HUDEP-2 (cell line): ENCODE results near the gene CHD9.
A peak's percentile ranks its signal among the peaks of the same experiment; 100 is the strongest.
"Not testable (repeated sequence)": the region's sequence is repeated elsewhere in the genome, so short reads cannot be mapped to it uniquely, and the experiment has no call there.

ENCODE experiments used
- DNase-seq, 76 experiments: peaks; one replicate each; lab custom pipeline; 2025; ENCODE audit not compliant: unreplicated experiment in 76 of 76; lab: John Stamatoyannopoulos, UW

CHD9 gene

DNA sequence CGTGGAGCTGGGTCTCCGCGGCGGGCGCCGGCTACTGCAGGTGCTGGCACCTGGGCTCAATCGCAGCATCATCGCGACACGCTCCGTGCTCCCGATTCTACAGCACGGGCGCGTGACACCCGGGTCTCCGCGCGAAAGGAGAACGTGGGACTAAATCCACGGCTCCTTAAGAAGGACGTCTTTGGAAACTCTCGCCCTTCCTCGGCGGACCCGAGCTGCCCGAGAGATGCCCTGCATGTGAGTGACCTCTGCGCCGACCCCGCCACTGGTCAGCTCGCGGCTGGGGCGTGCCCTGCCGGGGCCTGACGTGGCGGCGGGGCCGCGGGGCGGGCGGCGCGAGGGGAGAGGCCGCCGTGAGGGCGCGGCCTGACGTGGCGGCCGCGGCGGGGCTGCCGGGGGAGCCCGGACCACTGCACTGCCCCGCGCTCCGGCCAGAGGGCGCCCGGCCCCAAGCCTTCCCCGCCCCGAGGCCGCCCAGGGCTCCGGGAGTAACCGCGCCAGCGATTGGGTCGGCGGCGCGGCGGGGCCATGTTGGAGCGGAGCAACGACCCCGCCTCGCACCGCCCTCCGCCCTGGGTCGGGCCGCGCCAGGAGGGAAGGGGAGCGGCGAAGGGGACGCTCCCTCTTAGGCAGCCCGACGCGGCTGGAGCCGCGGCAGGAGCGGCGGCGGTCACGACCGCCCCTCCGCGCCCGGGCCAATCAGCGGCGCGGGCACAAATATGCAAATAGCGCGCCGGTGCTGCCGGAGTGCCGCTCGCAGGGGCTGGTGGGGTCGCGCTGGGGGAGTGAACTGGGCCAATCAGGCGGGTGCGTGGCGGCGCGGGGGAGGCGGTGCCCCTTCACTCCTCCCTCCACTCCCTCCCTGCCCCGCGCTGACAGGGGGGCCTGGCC lies 75.6 kb downstream of the CHD9 start:
- peak in 75 of 76 experiments; percentile 32 to 96 (median 91) for DNase-seq

DNA sequence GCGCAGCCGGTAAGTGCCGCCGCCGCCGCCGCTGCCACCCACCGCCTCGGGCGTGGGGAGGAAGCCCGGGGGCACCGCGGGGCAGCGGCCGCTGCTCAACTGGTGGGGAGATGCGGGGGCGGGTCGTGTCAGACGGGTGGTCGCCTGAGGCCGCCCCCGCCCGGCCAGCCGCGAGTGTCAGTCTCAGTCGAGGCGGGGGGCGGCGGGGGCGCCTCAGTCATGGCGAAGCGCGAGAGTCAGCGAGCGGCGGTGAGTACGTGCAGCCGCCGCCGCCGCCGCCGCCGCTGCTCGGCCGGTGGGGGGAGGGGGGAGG lies 76.2 kb downstream of the CHD9 start:
- DNase-seq, result no peak

DNA sequence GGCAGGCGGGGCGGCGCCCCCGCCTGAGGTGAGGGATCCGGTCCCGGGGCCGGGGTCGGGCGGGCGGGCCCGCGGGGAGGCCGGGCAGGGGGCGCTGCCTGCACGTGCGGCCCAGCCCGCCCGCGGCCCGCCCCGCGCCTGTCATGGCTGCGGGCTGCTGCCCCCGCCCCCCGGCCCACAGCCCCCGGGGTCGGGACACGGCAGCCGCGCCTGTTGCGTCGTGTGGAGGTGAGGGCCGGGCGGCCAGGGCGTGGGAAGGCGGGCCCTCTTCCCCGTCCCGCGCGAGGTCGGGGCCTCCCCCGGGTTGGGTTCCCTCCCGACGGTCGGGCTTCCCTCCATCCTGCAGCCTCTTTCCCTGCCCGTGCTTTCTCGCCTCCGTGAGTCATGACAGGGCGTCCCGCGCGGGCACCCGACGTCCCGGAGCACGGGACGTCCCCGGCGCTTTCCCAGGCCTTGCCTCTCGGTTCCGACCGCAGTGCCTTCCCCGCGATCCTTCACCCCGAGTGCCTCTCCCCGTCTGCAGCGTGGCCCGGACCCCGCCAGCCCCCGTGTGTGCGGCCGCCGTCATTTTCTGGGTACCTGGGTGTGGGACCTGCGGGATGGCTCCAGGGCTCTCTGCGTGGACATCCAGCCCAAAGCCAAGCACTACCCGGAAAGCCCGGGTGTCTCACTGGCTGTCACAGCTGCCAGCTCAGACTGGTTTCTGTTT lies 76.7 kb downstream of the CHD9 start:
- DNase-seq, result peak in 35 of 76 experiments; percentile 2 to 47 (median 23)

DNA sequence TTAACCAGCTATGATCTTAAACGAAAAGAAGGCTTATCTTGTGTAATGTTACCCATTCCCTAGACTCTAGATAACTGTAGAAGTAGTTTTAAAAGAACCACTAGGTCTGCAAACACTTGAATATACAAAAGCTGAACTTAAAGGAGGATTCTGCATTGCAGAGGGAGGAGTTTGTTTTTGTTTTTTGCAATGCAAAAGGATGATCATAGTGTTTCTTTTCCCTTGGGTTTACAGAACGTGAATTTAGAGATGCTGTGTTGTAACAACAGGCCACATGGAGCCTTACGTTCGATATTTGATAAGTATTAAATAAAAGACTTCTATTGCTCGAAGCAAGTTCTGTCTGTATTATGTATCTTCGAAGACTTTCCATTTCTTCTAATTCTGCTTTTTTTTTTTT lies 77.6 kb downstream of the CHD9 start:
- peak in 1 of 76 experiments; percentile 6 for DNase-seq

DNA sequence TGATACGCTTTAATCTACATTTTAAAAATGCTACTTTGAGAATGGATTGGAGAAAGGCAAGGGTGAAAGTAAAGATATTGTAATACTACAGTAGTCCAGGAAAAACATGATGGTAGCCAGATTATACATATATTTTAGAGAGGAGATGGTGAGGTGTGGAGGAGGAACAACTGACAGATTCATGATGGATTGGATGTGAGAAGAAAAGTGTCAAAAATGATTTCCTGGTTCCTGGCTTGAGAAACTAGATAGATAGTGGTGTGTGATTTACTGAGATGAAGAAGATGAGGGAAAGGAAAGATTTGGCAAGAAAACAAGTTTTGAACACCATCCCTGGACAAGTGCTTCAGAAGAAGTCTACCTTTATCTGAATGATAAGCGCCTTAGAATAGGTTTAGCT lies 80.5 kb downstream of the CHD9 start:
- no peak for DNase-seq

DNA sequence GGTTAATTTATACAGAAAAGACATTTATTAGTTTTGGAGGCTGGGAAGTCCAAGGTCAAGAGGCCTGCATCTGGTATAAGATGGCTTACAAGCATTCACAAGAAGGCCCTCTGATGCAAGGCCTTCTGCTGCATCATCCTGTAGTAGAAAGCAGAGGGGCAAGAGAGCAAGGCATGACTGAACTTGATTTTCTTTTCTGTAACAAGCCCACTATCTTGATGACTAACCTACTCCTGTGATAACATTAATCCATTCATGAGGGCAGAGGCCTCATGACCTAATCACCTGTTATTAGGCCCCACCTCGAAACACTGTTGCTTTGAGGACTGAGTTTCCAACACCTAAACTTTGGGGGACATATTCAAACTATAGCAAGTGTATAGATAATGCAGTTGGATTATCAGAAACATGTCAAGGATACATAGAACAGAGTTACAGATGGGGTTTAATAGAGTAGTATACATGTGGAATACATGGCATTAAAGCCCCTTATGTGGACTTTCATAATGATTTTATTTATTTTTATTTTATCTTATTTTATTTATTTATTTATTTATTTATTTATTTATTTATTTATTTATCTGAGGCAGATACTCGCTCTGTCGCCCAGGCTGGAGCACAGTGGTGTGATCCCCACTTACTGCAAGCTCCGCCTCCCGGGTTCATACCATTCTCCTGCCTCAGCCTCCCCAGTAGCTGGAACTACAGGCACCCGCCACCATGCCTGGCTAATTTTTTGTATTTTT lies 88.2 kb downstream of the CHD9 start:
- DNase-seq, result no peak

DNA sequence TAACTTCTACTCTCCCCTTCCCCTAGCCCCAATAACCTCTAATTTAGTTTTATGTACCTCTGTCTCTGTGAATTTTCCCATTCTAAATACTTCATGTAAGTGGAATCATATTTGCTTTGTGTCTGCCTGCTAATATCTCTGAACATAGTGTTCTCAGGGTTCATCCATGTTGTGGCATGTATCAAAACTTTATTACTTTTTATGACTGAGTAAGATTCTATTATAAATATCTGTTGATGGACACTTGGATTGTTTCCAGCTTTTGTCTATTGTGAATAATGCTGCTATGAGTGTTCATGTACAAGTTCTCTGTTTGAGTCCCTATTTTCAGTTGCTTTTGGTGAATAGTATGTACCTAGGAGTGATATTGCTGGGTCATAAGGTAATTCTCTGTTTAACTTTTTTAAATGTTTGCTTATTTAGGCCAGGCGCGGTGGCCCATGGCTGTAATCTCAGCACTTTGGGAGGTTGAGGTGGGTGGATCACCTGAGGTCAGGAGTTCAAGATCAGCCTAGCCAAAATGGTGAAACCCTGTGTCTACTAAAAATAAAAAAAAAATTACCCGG lies 92.8 kb downstream of the CHD9 start:
- DNase-seq, result no peak

DNA sequence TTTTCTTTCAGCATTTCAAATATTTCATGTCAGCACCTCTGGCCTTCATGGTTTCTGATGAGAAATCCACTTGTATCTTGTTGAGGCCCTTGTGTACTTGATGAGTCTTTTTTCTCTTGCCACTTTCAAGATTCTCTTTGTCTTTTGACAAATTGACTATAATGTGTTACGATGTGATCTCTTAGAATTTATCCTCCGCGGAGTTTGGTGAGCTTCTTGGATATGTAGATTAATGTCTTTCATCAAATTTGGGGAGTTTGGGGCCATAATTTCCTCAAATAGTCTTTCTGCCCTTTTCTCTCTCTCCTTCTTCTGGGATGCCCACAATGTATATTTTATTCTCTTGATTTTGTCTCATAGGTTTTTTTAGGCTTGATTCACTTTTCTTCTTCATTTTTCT lies 96.0 kb downstream of the CHD9 start:
- no peak for DNase-seq

DNA sequence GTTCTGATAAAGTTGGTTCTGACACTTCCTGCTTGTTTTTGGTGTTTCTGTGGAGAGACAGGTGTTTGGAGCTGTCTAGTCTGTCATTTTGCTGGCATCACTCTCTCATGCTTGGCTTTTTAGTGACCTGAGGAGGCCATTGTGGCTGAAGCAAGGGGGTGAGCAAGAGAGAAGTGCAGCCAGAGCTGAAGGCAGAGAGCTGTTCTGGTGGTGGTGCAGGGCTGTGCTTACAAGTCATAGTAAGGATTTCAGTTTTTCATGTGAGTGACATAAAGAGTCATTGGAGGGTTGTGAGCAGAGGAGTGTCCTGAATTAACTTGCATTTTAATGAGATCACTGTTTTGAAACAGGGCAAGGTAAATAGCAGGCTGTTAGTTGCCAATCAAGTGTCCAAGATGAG lies 97.5 kb downstream of the CHD9 start:
- no peak for DNase-seq

DNA sequence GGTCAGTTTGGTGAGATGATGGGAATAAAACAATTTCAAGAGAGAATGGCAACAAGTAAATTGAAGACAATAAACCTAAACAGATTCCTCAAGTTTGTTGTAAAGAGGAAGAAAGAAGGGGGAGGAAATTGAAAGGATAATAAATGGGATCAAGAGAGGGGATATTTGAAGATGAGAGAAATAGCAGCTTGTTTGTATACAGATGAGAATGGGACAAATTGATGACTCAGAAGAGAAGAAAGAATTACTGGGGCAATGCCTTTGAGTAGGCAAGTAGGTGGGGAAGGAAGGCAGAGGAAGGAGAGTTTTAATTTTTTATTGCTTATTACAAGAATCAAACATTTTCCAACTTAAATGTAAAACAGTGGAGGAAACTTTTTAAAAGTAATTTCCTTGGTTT lies 98.3 kb downstream of the CHD9 start:
- no peak for DNase-seq

DNA sequence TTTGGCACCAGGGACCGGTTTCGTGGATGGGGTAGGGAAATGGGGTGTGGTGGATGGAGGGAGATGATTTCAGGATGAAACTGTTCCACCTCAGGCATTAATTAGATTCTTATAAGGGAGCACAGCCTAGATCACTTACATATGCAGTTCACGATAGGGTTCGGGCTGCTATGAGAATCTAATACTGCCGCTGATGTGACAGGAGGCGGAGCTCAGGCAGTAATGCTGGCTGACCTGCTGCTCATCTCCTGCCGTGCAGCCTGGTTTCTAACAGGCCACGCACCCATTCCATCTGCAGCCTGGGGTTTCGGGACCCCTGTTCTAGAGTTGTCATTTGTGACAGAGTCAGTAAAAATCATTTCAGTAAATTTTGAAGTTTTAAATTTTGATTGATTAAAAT lies 99.7 kb downstream of the CHD9 start:
- no peak for DNase-seq

DNA sequence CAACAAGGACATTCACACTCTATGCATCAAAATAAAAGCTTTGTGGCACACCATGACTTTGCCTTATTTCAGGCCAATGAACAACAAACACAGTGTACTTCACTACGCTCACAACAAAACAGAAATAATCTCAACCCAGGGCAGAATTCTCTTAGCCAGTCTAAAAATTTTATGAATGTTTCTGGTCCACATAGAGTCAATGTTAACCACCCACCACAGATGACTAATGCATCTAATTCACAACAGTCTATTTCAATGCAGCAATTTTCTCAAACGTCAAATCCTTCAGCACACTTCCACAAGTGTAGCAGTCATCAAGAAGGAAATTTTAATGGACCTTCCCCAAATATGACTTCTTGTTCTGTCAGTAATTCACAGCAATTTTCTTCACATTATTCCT lies 101.7 kb downstream of the CHD9 start:
- no peak for DNase-seq

DNA sequence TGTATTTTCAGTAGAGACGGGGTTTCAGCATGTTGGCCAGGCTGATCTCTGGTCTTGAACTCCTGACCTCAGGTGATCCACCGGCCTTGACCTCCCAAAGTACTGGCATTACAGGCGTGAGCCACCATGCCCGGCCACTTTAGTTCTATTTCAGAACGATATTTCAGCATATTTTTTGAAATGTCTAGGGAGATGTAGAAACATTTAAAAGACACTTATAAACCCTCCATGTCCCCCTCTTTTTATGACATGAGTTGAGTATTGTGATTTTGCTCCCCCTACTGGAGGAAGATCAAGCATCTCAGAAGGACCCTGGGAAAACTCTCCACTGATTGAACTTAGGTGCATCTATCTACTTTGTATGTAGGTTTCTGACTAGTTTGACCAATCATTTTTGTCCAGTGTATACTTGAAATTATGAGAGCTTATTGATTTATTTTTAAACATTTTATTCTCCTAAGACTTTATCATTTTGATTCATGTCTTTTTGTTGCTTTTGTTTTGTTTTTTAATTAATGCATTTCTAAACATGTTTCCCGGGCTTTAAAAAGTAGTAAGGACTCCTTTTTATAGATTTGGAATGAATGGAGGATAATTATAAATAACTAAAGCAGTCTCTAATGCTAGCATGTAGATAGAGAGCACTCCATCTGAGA lies 105.1 kb downstream of the CHD9 start:
- peak in 22 of 76 experiments; percentile 4 to 47 (median 21) for DNase-seq

DNA sequence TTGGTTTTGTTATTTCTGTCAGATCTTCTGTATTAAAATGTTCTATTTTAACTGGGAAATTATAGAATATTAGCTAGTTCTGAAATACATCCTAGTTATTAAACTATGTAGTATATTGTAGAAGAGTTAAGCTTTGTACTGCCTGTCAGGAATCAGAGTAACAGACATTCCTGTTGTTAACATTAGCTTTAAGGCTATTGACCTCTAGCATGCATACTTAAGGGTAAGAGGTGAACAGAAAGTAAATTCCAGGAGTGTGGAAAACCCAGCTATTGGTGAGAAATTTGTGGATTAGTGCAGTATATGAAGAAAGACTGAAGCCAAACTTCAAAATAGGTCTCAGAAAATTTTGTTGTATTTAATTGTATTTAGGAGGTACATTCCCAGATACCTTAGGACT lies 111.3 kb downstream of the CHD9 start:
- DNase-seq, result no peak

DNA sequence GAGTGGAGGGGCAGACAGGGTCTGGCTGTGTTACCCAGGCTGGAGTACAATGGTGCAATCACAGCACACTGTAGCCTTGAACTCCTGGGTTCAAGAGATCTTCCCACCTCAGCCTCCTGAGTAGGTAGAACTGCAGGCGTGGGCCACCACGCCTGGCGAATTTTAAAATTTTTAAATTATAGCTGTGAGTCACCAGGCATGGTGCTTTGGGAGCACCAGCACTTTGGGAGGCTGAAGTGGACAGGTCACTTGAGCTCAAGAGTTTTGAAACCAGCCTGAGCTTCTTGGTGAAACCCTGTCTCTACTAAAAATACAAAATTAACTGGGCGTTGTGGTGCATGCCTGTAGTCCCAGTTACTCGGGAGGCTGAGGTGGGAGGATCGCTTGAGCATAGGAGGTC lies 114.0 kb downstream of the CHD9 start:
- DNase-seq, result no peak

DNA sequence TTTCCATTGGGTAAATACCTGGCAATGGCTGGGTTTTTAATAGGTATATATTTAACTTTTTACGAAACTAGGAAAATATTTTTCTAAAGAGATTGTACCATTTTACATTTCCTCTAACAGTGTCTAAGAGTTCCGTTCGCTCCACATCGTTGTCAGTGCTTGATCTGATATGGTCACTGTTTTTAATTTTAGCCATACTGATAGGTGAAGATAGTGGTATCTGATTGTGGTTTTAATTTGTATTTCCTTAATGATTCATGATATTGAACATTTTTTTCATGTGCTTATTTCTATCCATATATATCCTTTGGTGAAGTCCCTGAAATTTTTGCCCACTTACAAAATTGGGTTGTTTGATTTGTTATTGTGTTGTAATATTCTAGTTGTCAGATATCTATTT lies 117.7 kb downstream of the CHD9 start:
- DNase-seq, result no peak

DNA sequence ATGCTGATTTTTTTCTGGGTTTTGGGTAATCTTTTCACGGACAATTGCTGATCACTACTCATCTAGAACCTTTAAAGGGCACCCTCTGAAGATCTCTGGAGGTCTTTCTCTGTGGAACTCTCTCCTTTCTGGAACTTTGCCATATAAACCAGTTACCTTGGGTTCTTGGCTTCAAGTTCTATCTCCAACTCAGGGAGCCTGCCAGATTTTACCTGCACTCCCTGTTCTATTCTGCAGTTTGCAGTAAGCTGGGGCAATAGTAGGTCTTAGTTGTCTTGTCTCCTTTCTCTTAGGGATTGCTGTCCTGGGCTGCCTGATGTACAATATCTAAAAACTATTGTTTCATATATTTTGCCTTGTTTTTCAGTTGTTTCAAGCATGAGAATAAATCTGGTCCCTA lies 120.3 kb downstream of the CHD9 start:
- no peak for DNase-seq

DNA sequence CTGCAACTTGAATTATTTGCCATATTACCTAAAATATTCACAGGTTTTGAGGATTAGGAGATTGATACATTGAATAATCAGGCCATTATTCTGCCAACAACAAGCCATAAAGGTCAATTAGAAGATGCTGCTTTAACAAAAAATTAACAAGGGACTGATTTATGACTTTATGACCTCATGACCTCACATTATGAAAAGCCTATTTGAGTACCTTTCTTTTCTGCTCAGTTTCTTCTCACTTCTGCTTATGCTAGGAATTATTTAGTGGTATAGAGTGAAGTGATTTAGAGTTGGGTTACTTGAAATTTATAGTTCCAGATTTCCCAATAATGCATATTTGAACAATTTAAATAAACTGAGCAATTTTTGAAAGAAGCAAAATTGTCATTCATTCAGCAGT lies 121.6 kb downstream of the CHD9 start:
- no peak for DNase-seq

DNA sequence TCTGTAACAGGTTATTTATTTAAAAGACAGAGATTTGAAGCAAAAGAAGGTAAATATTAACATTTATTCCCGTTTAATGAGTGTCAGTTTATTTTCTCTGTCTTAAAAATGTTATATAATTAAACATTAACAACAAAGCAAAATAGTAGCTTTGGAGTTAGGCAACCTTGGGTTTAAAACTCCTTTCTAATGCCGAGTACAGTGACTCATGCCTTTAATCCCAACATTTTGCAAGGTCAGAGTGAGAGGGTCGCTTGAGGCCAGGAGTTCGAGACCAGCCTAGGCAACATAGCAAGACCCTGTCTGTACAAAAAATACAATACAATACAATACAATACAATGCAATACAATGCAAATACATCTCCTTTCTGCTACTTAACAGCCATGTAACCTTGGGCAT lies 128.7 kb downstream of the CHD9 start:
- no peak for DNase-seq

DNA sequence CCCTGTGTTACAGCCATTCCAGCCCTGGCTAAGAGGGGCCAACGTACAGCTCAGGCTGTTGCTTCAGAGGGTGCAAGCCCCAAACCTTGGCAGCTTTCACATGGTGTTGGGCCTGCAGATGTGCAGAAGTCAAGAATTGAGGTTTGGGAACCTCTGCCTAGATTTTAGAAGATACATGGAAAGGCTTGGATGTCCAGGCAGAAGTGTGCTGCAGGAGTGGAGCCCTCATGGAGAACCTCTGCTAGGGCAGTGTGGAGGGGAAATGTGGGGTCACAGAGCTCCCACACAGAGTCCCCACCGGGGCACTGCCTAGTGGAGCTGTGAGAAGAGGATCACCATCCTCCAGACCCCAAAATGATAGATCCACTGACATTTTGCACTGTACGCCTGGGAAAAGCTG lies 130.9 kb downstream of the CHD9 start:
- DNase-seq, result not testable (repeated sequence)

DNA sequence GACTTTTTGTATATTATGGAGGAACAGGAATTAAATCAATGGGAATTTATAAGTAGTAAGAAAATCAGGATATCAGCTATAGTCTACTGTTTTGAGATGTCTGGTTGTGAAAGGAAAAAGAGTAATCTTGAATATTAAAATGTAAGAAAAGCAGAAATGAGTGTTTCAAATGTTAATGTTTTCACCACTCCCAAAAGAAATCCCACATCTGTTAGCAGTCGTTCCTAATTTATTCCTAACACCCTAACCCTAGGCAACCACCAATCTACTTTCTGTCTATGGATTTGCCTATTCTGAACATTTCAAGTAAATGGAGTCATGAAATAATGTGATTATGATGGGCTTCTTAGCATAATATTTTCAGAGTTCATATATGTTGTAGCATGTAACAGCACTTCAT lies 133.0 kb downstream of the CHD9 start:
- no peak for DNase-seq
